ENCODE measurements around the gene ZBTB20. TPM values are rescaled to one million over a fixed set of nuclear protein-coding genes. Genes with fewer than 3 reads are reported as not detected.

Gene ZBTB20
- total and polyA plus RNA-seq, 8 donors = 0.15 to 149 (median 38.5) TPM

DNA sequence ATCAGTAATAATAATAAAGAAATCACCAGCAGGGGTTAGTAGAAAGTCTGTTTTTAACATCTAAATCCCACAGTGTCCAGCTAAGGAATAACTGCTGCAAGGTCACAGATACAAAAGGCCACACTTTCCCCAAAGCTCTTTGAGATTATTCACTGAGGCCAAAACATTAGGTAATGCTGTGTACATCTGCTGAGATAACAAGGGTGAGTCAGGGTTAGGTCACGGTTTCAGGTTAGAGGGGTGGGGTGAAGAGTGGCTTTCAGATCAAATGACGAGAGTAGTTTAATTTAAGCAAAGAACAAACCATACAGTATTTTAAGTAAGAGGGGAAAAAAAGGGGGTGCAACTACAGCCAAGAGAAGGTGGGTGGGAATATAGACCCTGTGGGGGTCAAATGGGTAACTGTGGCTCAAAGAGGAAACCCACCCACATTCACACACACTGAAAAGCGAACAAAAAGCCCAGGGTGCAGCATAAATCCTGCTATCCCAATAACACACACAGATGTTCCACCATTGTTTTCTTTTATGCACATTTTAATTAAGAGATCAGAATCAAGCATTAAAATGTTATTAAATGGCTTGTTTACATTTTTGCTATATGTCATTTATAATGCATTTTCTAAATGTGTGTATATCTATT is 440.4 kb downstream of the ZBTB20 start:
- WGBS, 5 donors = 56 to 74% (median 61%) methylated on average over 3 of the region's 3 CpGs
- TF ChIP-seq POLR2AphosphoS5 (IDR thresholded peaks at IDR 0.05) (peak in 1 of 3 donors; percentile 12), POLR2A (IDR thresholded peaks at IDR 0.05) (no peak)
- peak in 1 of 2 donors; percentile 49 for DNase-seq
- H3K36me3 ChIP-seq = no peaks in the 10 kb centered on the region
- H3K9me3 ChIP-seq = no peaks in the 10 kb centered on the region
- H3K4me1 ChIP-seq = peaks cover 0 to 36% (median 17%) of the 10 kb centered on the region in 4 donors
- peak overlapping the region in 1 of 5 donors; percentile 13 for H3K27ac ChIP-seq
- H3K27me3 ChIP-seq = no peaks in the 10 kb centered on the region
- no peak overlapping the region for H3K4me3 ChIP-seq
- intact Hi-C loops (cut with DNase I; ENCODE audit: low total_unique reads) = no loop called here

DNA sequence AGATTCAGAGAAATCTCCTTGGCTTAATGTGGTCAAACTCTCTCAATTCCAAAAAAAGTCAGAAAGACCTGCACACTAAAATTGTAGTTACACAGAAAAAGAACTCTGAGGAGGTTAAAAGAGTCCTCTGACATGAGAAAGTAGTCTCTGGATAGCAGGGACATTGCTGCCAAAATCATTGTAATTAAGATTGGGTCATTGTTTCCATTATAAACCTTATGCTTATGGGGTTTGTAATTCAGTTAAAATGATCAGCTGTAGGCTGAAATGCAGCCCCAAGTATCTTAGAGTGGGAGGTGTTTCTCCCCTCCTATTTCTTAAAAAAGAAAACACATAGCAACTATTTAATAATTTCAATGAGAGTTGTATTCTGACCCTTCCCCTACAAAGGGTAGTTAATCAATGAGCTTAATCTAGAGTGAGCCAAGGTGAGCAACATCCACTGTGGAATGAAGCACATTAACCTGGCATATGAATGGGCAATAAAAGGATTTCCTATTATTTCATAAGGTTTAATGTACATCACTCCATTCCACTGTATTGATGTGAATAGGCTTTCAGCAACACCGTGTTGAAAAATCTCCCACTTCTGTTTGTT is 446.4 kb downstream of the ZBTB20 start:
- intact Hi-C loops (cut with DNase I; ENCODE audit: low total_unique reads) = no loop called here
- Histone ChIP-seq H3K36me3 (no peaks in the 10 kb centered on the region), H3K4me3 (no peak overlapping the region), H3K4me1 (peaks cover 0 to 22% (median 7%) of the 10 kb centered on the region in 4 donors), H3K9me3 (no peaks in the 10 kb centered on the region), H3K27me3 (no peaks in the 10 kb centered on the region), H3K27ac (no peak overlapping the region)
- TF ChIP-seq POLR2A (IDR thresholded peaks at IDR 0.05) = no peak
- TF ChIP-seq, protein P1, sequence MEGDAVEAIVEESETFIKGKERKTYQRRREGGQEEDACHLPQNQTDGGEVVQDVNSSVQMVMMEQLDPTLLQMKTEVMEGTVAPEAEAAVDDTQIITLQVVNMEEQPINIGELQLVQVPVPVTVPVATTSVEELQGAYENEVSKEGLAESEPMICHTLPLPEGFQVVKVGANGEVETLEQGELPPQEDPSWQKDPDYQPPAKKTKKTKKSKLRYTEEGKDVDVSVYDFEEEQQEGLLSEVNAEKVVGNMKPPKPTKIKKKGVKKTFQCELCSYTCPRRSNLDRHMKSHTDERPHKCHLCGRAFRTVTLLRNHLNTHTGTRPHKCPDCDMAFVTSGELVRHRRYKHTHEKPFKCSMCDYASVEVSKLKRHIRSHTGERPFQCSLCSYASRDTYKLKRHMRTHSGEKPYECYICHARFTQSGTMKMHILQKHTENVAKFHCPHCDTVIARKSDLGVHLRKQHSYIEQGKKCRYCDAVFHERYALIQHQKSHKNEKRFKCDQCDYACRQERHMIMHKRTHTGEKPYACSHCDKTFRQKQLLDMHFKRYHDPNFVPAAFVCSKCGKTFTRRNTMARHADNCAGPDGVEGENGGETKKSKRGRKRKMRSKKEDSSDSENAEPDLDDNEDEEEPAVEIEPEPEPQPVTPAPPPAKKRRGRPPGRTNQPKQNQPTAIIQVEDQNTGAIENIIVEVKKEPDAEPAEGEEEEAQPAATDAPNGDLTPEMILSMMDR (IDR thresholded peaks at IDR 0.05) = no peak
- no peak for TF ChIP-seq POLR2AphosphoS5 (IDR thresholded peaks at IDR 0.05)
- no peak for TF ChIP-seq EP300 (IDR thresholded peaks at IDR 0.05)
- WGBS, 5 donors = 72 to 85% (median 84%) methylated on average over 1 of the region's 1 CpG
- no peak for DNase-seq

DNA sequence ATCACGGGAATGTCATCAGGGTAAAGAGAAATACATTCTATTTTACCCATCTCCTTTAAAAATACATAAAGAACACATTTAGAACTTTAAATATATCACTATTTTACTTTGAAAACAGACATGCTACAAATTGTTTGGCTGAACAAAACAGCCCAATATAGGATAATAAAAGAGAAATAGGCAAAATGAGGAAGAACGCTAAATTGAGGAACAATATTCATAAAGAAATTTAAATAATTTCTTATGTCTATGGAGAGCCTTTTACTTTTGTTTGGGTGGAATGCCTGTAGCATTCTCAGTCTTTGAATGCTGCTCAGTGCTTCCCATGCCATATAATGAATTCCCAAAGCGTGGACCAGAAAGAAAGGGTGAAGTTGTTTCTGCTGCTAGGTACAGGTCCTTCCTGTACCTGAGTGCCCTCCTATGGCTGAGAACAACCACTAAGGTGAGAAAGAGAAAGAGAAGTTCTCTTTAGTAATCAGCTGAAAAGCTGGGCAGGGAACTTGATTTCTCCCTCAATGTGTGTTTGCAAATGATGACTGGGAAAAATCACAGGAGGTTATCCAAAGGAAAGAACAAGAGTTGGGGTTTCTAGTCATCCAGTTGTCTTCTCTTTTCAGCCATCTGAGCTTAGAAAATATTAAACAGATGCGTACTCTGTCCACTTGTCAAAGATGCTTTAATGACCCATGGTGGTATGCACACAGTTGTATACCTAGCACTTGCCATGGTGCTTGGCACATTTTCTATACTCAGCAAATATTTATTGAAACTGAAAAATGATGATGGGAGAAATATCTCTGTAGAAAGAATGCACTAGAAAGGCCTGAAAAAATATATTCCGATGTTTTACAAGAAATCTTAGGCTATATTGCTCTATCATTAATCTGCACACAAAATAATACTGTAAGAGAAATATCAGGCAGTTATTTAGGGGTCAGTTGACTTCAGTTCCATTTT is 448.7 kb downstream of the ZBTB20 start:
- Histone ChIP-seq H3K27me3 (no peaks in the 10 kb centered on the region), H3K27ac (no peak overlapping the region), H3K36me3 (no peaks in the 10 kb centered on the region), H3K9me3 (no peaks in the 10 kb centered on the region), H3K4me1 (peaks cover 0 to 13% (median 0%) of the 10 kb centered on the region in 4 donors), H3K4me3 (no peak overlapping the region)
- TF ChIP-seq POLR2AphosphoS5 (IDR thresholded peaks at IDR 0.05) = no peak
- no peak for TF ChIP-seq POLR2A (IDR thresholded peaks at IDR 0.05)
- TF ChIP-seq, protein P1 (IDR thresholded peaks at IDR 0.05) = no peak
- no peak for TF ChIP-seq EP300 (IDR thresholded peaks at IDR 0.05)
- intact Hi-C loops (cut with DNase I; ENCODE audit: low total_unique reads) = no loop called here
- no peak for DNase-seq
- WGBS, 5 donors = 75 to 91% (median 86%) methylated on average over 5 of the region's 5 CpGs

DNA sequence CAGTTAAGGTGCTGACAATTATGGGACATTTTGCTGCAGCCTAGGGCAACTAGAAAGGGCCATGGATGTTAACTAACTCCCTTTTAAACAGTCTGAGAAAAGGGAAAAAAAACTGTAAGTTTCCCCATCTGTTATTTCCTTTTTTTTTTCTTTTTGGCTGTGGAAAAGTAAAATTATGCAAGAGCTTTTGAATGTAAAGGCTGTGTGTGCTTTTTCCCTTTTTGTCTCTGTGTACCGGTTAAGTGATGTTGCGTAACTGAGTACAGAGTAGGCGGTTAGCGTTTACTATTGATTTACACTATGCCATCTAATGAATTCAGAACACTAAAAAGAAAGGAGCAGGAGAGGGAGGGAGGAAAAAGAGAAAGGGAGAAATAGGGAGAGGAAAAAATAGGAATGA is 449.7 kb downstream of the ZBTB20 start:
- intact Hi-C loops (cut with DNase I; ENCODE audit: low total_unique reads) = no loop called here
- H3K4me3 ChIP-seq = no peak overlapping the region
- 73 to 85% (median 77%) methylated on average over 4 of the region's 4 CpGs for WGBS, 5 donors
- peaks cover 0 to 13% (median 0%) of the 10 kb centered on the region in 4 donors for H3K4me1 ChIP-seq
- H3K9me3 ChIP-seq = no peaks in the 10 kb centered on the region
- TF ChIP-seq POLR2A (IDR thresholded peaks at IDR 0.05) (no peak), EP300 (IDR thresholded peaks at IDR 0.05) (no peak)
- TF ChIP-seq, protein P1 (IDR thresholded peaks at IDR 0.05) = no peak
- no peaks in the 10 kb centered on the region for H3K36me3 ChIP-seq
- DNase-seq = no peak
- H3K27me3 ChIP-seq = no peaks in the 10 kb centered on the region
- H3K27ac ChIP-seq = no peak overlapping the region

All from stomach (tissue), 9 donors.